Ectodermal cell (in vitro differentiated cells): Measurements from ENCODE around the gene TAS1R1.

ENCODE experiments used
- H3K27ac ChIP-seq: 2 replicates; pipeline ENCODE4 v1.7.0; 2013; ENCODE audit warnings: mild to moderate bottlenecking, low read depth, low read length; ENCODE audit not compliant: insufficient read depth, poor library complexity, severe bottlenecking
- H3K27me3 ChIP-seq: 2 replicates; pipeline ENCODE4 v1.7.0; 2013; ENCODE audit warnings: mild to moderate bottlenecking, low read length; ENCODE audit not compliant: insufficient read depth, control insufficient read depth, poor library complexity, severe bottlenecking
- H3K36me3 ChIP-seq: one replicate; pipeline ENCODE4 v1.7.0; 2013; ENCODE audit warnings: low read length; ENCODE audit not compliant: control insufficient read depth, insufficient read depth
- H3K4me1 ChIP-seq: one replicate; pipeline ENCODE4 v1.7.0; 2013; ENCODE audit warnings: low read length; ENCODE audit not compliant: control insufficient read depth, insufficient read depth
- H3K4me3 ChIP-seq: 2 replicates; pipeline ENCODE4 v1.7.0; 2013; ENCODE audit warnings: low read depth, low read length, control low read depth; ENCODE audit not compliant: insufficient read depth
- H3K9me3 ChIP-seq: 2 replicates; pipeline ENCODE4 v1.7.0; 2013; ENCODE audit warnings: mild to moderate bottlenecking, low read length, moderate library complexity; ENCODE audit not compliant: control insufficient read depth
- WGBS, 2 experiments: methylation state at CpG; one replicate each; pipeline ENCODE4 v1.1.7; 2013; ENCODE audit warnings: missing lambda C conversion rate in 2 of 2; 5-methylcytosine and 5-hydroxymethylcytosine counted together

Gene TAS1R1

GRCh38 chr1:6624710-6625583 lies 69.8 kb downstream of the TAS1R1 start, which contains the start of gene THAP3:
Gene THAP3, plus strand, starts transcription at chr1:6624868. Its CDS starts 351 bp downstream, at chr1:6625219.
- H3K36me3 ChIP-seq, result peaks cover 45% of the 10 kb centered on the region
- 2% methylated on average over 73 of the region's 73 CpGs for whole genome bisulfite sequencing, 2 experiments
- H3K4me1 ChIP-seq, result peaks cover 3% of the 10 kb centered on the region
- no peaks in the 10 kb centered on the region for H3K9me3 ChIP-seq
- no peaks in the 10 kb centered on the region for H3K27me3 ChIP-seq
- peak within 1 kb of the TSS; percentile 86 for H3K27ac ChIP-seq
- H3K4me3 ChIP-seq, result peak within 1 kb of the TSS; percentile 84

- Histone ChIP-seq H3K36me3 (peaks cover 40% of the 10 kb centered on the region), H3K27ac (no peak overlapping the region), H3K4me3 (peak overlapping the region; percentile 84), H3K4me1 (peaks cover 3% of the 10 kb centered on the region), H3K9me3 (no peaks in the 10 kb centered on the region), H3K27me3 (no peaks in the 10 kb centered on the region)
- 24 to 25% methylated on average over 32 of the region's 32 CpGs for WGBS, 2 experiments
Observed at GRCh38 chr1:6625584-6626149, 70.6 kb downstream of the TAS1R1 start.

- Histone ChIP-seq H3K4me3 (no peak overlapping the region), H3K27ac (no peak overlapping the region), H3K36me3 (peaks cover 27% of the 10 kb centered on the region), H3K27me3 (no peaks in the 10 kb centered on the region), H3K9me3 (no peaks in the 10 kb centered on the region), H3K4me1 (peaks cover 3% of the 10 kb centered on the region)
- 94 to 96% methylated on average over 9 of the region's 9 CpGs for WGBS, 2 experiments
Observed at GRCh38 chr1:6627031-6627430, 71.9 kb downstream of the TAS1R1 start.

- Histone ChIP-seq H3K27me3 (no peaks in the 10 kb centered on the region), H3K36me3 (peaks cover 22% of the 10 kb centered on the region), H3K9me3 (no peaks in the 10 kb centered on the region), H3K4me1 (peaks cover 3% of the 10 kb centered on the region), H3K4me3 (no peak overlapping the region), H3K27ac (no peak overlapping the region)
- WGBS, 2 experiments, result 91 to 94% methylated on average over 21 of the region's 21 CpGs
Observed at GRCh38 chr1:6627841-6628545, 72.9 kb downstream of the TAS1R1 start.

GRCh38 chr1:6628971-6629479 lies 73.9 kb downstream of the TAS1R1 start:
- H3K4me3 ChIP-seq, result no peak overlapping the region
- H3K36me3 ChIP-seq, result peaks cover 30% of the 10 kb centered on the region
- H3K4me1 ChIP-seq, result peaks cover 3% of the 10 kb centered on the region
- H3K27me3 ChIP-seq, result no peaks in the 10 kb centered on the region
- H3K9me3 ChIP-seq, result no peaks in the 10 kb centered on the region
- WGBS, 2 experiments, result 95% methylated on average over 12 of the region's 12 CpGs
- H3K27ac ChIP-seq, result no peak overlapping the region
